SK-N-SH treated with all-trans-retinoic acid at 6 μM for 48 hours (cell line): ENCODE results near the gene IL1B.

Experiments
- ATAC-seq: fragments of 200-7000 bp; cut with Tn5 transposase; 3 replicates; pipeline ENCODE4 v1.9.1; 2020; ENCODE audit warnings: mild to moderate bottlenecking, moderate library complexity
- ARNTL ChIP-seq: fragments of 450-650 bp; formaldehyde crosslinking; IDR thresholded peaks from 2 replicates; pipeline ENCODE4 v1.5.0; 2020; ENCODE audit warnings: low read depth, mild to moderate bottlenecking, moderate library complexity, borderline replicate concordance
- BACH2 ChIP-seq: fragments of 250-450 bp; sonication (Bioruptor Pico); IDR thresholded peaks from 2 replicates; pipeline ENCODE4 v1.9.0; 2021; ENCODE audit warnings: mild to moderate bottlenecking, borderline replicate concordance
- CSDC2 ChIP-seq: fragments of 250-450 bp; sonication (Bioruptor Pico); IDR thresholded peaks from 2 replicates; pipeline ENCODE4 v1.5.0; 2020; ENCODE audit warnings: mild to moderate bottlenecking, moderate library complexity
- ESRRG ChIP-seq: fragments of 250-450 bp; sonication (Bioruptor Pico); IDR thresholded peaks from 2 replicates; pipeline ENCODE4 v1.6.1; 2021; ENCODE audit warnings: mild to moderate bottlenecking
- GLIS3 ChIP-seq: fragments of 250-450 bp; sonication (Bioruptor Pico); IDR thresholded peaks from 2 replicates; pipeline ENCODE4 v1.5.0; 2020; ENCODE audit warnings: mild to moderate bottlenecking, moderate library complexity
- ISL1 ChIP-seq: fragments of 250-450 bp; sonication (Bioruptor Pico); IDR thresholded peaks from 2 replicates; pipeline ENCODE4 v2.1.2; 2022; ENCODE audit warnings: mild to moderate bottlenecking, moderate library complexity
- PPARA ChIP-seq: fragments of 250-450 bp; sonication (Bioruptor Pico); IDR thresholded peaks from 2 replicates; pipeline ENCODE4 v1.5.0; 2020; ENCODE audit warnings: mild to moderate bottlenecking, borderline replicate concordance
- RARB ChIP-seq: fragments of 250-450 bp; sonication (Bioruptor Pico); IDR thresholded peaks from 2 replicates; pipeline ENCODE4 v1.8.0; 2021; ENCODE audit warnings: mild to moderate bottlenecking, moderate library complexity
- TCF4 ChIP-seq: fragments of 250-450 bp; sonication (Bioruptor Pico); IDR thresholded peaks from 2 replicates; pipeline ENCODE4 v1.8.0; 2021; ENCODE audit warnings: mild to moderate bottlenecking, moderate library complexity, borderline replicate concordance
- TOX ChIP-seq: fragments of 250-450 bp; sonication (Bioruptor Pico); IDR thresholded peaks from 2 replicates; pipeline ENCODE4 v1.8.0; 2021; ENCODE audit warnings: mild to moderate bottlenecking, moderate library complexity, borderline replicate concordance
- ZFP3 ChIP-seq: fragments of 250-450 bp; sonication (Bioruptor Pico); IDR thresholded peaks from 2 replicates; pipeline ENCODE4 v1.5.0; 2020; ENCODE audit warnings: mild to moderate bottlenecking, moderate library complexity
- ZFP30 ChIP-seq: fragments of 450-650 bp; formaldehyde crosslinking; IDR thresholded peaks from 2 replicates; pipeline ENCODE4 v1.5.0; 2022; ENCODE audit warnings: mild to moderate bottlenecking, moderate library complexity
- ZNF70 ChIP-seq: fragments of 450-650 bp; formaldehyde crosslinking; IDR thresholded peaks from 2 replicates; pipeline ENCODE4 v1.5.0; 2020; ENCODE audit warnings: mild to moderate bottlenecking, moderate library complexity
- ZNF8 ChIP-seq: fragments of 450-650 bp; formaldehyde crosslinking; IDR thresholded peaks from 2 replicates; pipeline ENCODE4 v1.5.0; 2020; ENCODE audit warnings: mild to moderate bottlenecking, moderate library complexity
- TF ChIP-seq, protein P1 (sequence below): fragments of 250-450 bp; sonication (Bioruptor Pico); IDR thresholded peaks from 2 replicates; pipeline ENCODE4 v1.8.0; 2020; ENCODE audit warnings: mild to moderate bottlenecking, moderate library complexity, borderline replicate concordance
- TF ChIP-seq, protein P2 (sequence below): fragments of 250-450 bp; sonication (Bioruptor Pico); IDR thresholded peaks from 2 replicates; pipeline ENCODE4 v1.5.1; 2021; ENCODE audit warnings: mild to moderate bottlenecking, moderate library complexity
- TF ChIP-seq, protein P3 (sequence below): fragments of 250-450 bp; sonication (Bioruptor Pico); IDR thresholded peaks from 2 replicates; pipeline ENCODE4 v1.8.0; 2021; ENCODE audit warnings: low read depth, mild to moderate bottlenecking, moderate library complexity, borderline replicate concordance
- TF ChIP-seq, protein P4 (sequence below): fragments of 250-450 bp; sonication (Bioruptor Pico); IDR thresholded peaks from 2 replicates; pipeline ENCODE4 v1.5.0; 2020; ENCODE audit warnings: mild to moderate bottlenecking, moderate library complexity
- TF ChIP-seq, protein P5 (sequence below): fragments of 250-450 bp; sonication (Bioruptor Pico); IDR thresholded peaks from 2 replicates; pipeline ENCODE4 v1.5.1; 2020; ENCODE audit warnings: low read depth, mild to moderate bottlenecking, moderate library complexity

IL1B gene

DNA sequence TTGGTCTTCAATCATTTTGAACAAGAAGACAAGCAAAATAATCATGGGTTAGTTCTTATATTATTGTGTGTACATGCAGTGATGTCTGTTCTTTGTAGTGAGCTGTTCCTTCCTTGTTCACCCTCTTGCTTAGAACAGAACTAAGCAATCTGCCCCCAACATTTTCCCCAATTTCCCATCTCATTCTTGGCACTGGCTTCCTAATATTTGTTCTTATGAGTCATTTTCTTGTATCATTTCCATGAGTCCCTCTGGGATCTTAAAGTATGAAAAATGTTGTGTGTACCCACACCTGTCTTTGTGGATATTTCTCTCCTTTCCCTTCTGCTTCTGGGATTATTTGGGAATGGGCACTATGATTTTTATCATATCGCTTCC lies 3.5 kb upstream of the IL1B start:
- no peak for ATAC-seq
- TF ChIP-seq TOX (CRISPR knock-in tag) (no peak), ARNTL (CRISPR knock-in tag) (no peak), PPARA (no peak), TCF4 (CRISPR knock-in tag) (no peak), RARB (CRISPR knock-in tag) (no peak), ZNF70 (CRISPR knock-in tag) (no peak), ISL1 (CRISPR knock-in tag) (no peak)

DNA sequence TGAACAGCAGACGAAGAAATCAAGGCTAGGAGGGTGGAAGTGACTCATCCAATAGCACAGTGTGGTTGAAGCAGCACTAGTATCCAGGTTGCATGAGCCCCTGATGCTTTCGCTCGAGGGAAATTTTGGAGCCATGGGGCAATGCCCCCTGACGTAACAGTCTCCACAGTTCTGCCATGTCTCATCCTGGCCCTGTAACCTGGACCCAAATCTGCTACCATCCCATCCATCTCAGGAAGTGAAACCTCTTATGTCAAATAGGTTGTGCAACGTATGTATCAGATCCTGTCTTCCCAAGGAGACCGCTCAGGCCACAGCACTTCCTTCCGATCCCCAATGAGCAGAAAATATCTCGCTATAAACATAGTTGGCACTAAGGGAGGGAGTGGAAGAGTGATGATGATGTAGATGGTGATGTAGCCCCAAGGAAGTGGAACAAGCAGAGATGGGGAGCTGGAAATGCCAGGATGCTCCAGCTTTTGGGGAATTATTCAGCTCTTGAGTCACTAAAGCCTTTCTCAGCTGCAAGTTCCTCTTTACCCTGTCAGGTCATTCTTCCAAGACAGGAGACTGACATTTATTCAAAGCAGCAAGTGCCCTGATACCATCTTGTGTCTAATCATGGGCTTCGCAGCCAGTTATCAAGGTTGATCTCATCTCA lies 3.0 kb upstream of the IL1B start:
- no peak for ATAC-seq
- TF ChIP-seq ZNF70 (CRISPR knock-in tag) (no peak), CSDC2 (CRISPR knock-in tag) (no peak), BACH2 (no peak), ZNF8 (CRISPR knock-in tag) (no peak), RARB (CRISPR knock-in tag) (no peak), ESRRG (CRISPR knock-in tag) (no peak), GLIS3 (CRISPR knock-in tag) (no peak), ZFP3 (CRISPR knock-in tag) (no peak), ISL1 (CRISPR knock-in tag) (no peak), ARNTL (CRISPR knock-in tag) (no peak), ZFP30 (no peak)
- TF ChIP-seq, protein P1, sequence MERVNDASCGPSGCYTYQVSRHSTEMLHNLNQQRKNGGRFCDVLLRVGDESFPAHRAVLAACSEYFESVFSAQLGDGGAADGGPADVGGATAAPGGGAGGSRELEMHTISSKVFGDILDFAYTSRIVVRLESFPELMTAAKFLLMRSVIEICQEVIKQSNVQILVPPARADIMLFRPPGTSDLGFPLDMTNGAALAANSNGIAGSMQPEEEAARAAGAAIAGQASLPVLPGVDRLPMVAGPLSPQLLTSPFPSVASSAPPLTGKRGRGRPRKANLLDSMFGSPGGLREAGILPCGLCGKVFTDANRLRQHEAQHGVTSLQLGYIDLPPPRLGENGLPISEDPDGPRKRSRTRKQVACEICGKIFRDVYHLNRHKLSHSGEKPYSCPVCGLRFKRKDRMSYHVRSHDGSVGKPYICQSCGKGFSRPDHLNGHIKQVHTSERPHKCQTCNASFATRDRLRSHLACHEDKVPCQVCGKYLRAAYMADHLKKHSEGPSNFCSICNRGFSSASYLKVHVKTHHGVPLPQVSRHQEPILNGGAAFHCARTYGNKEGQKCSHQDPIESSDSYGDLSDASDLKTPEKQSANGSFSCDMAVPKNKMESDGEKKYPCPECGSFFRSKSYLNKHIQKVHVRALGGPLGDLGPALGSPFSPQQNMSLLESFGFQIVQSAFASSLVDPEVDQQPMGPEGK, result no peak
- TF ChIP-seq, protein P2, sequence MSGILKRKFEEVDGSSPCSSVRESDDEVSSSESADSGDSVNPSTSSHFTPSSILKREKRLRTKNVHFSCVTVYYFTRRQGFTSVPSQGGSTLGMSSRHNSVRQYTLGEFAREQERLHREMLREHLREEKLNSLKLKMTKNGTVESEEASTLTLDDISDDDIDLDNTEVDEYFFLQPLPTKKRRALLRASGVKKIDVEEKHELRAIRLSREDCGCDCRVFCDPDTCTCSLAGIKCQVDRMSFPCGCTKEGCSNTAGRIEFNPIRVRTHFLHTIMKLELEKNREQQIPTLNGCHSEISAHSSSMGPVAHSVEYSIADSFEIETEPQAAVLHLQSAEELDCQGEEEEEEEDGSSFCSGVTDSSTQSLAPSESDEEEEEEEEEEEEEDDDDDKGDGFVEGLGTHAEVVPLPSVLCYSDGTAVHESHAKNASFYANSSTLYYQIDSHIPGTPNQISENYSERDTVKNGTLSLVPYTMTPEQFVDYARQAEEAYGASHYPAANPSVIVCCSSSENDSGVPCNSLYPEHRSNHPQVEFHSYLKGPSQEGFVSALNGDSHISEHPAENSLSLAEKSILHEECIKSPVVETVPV (CRISPR knock-in tag), result no peak
- TF ChIP-seq, protein P3, sequence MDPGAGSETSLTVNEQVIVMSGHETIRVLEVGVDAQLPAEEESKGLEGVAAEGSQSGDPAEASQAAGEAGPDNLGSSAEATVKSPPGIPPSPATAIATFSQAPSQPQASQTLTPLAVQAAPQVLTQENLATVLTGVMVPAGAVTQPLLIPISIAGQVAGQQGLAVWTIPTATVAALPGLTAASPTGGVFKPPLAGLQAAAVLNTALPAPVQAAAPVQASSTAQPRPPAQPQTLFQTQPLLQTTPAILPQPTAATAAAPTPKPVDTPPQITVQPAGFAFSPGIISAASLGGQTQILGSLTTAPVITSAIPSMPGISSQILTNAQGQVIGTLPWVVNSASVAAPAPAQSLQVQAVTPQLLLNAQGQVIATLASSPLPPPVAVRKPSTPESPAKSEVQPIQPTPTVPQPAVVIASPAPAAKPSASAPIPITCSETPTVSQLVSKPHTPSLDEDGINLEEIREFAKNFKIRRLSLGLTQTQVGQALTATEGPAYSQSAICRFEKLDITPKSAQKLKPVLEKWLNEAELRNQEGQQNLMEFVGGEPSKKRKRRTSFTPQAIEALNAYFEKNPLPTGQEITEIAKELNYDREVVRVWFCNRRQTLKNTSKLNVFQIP (CRISPR knock-in tag), result no peak
- TF ChIP-seq, protein P4, sequence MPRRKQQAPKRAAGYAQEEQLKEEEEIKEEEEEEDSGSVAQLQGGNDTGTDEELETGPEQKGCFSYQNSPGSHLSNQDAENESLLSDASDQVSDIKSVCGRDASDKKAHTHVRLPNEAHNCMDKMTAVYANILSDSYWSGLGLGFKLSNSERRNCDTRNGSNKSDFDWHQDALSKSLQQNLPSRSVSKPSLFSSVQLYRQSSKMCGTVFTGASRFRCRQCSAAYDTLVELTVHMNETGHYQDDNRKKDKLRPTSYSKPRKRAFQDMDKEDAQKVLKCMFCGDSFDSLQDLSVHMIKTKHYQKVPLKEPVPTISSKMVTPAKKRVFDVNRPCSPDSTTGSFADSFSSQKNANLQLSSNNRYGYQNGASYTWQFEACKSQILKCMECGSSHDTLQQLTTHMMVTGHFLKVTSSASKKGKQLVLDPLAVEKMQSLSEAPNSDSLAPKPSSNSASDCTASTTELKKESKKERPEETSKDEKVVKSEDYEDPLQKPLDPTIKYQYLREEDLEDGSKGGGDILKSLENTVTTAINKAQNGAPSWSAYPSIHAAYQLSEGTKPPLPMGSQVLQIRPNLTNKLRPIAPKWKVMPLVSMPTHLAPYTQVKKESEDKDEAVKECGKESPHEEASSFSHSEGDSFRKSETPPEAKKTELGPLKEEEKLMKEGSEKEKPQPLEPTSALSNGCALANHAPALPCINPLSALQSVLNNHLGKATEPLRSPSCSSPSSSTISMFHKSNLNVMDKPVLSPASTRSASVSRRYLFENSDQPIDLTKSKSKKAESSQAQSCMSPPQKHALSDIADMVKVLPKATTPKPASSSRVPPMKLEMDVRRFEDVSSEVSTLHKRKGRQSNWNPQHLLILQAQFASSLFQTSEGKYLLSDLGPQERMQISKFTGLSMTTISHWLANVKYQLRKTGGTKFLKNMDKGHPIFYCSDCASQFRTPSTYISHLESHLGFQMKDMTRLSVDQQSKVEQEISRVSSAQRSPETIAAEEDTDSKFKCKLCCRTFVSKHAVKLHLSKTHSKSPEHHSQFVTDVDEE (CRISPR knock-in tag), result no peak

DNA sequence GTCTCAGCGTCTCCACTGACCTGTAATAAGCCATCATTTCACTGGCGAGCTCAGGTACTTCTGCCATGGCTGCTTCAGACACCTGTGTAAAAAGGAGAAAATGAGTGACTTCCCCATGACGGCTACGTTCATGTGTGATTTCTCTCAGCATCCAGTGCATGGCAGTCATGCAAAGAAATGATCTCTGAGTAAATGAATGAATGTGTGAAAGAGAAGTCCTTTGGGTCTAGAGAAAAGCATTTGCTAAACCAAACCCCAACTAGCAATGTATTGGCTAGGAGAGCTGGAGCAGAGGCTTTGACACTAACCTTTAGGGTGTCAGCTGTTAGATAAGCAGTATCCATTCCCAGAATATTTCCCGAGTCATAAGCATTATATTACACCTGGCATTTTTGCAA lies 417 bp downstream of the IL1B start:
- no peak for ATAC-seq
- TF ChIP-seq, protein P2 (CRISPR knock-in tag), result no peak
- no peak for TF ChIP-seq PPARA
- no peak for TF ChIP-seq BACH2
- no peak for TF ChIP-seq ISL1 (CRISPR knock-in tag)
- TF ChIP-seq, protein P5, sequence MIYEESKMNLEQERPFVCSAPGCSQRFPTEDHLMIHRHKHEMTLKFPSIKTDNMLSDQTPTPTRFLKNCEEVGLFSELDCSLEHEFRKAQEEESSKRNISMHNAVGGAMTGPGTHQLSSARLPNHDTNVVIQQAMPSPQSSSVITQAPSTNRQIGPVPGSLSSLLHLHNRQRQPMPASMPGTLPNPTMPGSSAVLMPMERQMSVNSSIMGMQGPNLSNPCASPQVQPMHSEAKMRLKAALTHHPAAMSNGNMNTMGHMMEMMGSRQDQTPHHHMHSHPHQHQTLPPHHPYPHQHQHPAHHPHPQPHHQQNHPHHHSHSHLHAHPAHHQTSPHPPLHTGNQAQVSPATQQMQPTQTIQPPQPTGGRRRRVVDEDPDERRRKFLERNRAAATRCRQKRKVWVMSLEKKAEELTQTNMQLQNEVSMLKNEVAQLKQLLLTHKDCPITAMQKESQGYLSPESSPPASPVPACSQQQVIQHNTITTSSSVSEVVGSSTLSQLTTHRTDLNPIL (CRISPR knock-in tag), result no peak
- TF ChIP-seq, protein P1, result no peak
- no peak for TF ChIP-seq ZFP30
- no peak for TF ChIP-seq GLIS3 (CRISPR knock-in tag)
- TF ChIP-seq RARB (CRISPR knock-in tag), result no peak
- no peak for TF ChIP-seq ESRRG (CRISPR knock-in tag)
- TF ChIP-seq, protein P4 (CRISPR knock-in tag), result no peak
